NCI-H128 (cell line): ENCODE results near the gene SNX8.

Source experiments
- DNase-seq: peaks from one replicate; lab custom pipeline; 2025; ENCODE audit not compliant: unreplicated experiment; lab: John Stamatoyannopoulos, UW

The SNX8 gene

DNA sequence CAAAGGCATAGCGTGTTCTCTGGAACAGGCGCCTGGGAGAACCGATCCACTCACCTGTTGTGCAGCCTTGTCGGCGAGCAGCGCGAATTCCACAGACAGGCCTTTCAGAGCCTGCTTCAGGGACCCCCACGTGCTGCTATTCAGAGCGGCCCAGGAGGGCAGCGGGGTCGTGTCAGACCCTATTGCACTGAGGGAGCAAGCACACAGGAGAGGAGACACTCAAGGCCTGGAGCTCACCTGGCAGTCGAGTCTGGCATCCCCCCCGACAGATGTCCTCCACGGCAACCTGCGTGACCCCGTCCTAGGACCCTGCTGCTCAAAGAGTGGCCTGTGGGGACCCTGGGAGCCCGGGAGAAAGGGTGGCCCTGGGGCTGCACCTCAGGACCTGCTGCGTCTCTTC, 51.1 kb downstream of the SNX8 start:
- DNase-seq, result no peak

DNA sequence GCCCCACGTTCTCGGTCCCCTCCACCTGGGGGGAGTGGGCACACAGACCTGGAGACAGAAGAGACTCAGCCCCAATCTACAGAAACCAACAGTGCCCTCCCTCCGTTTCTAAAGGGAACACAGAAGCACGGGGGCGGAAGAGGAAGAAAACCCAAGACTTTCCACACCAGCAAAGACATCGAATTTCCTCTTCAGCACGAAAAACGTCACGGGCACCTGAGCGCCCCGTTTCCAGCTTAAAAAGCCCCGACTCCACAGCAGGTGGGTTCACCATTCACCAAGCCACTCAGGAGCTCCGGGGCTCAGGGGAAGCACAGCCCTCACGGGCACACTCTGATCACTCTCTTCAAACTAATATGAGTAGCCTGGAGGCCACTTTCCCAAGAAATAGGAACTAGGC, 52.6 kb downstream of the SNX8 start:
- DNase-seq, result no peak

DNA sequence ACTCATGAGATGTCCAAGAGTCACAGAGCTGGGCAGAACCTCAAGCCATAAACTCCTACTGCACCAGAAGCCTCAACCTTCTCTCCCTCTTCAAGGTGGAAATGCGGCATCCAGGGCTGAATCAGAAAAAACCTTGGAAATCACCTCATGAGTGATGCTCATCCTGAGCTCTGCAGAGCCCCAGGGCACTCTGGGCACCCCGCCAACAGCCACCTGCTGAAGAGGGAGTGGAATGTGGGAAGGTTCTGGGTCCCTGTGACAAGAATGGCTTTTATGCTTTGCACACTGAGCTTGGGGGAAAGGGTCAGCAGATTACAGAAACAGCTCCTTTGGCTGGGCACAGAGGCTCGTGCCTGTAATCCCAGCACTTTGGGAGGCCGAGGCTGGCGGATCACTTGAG, 53.4 kb downstream of the SNX8 start:
- no peak for DNase-seq

- DNase-seq, result no peak
Measured at GRCh38 chr7:2259480-2259879, 54.8 kb downstream of the SNX8 start.

- no peak for DNase-seq
Measured at GRCh38 chr7:2258661-2259365, 55.4 kb downstream of the SNX8 start.

DNA sequence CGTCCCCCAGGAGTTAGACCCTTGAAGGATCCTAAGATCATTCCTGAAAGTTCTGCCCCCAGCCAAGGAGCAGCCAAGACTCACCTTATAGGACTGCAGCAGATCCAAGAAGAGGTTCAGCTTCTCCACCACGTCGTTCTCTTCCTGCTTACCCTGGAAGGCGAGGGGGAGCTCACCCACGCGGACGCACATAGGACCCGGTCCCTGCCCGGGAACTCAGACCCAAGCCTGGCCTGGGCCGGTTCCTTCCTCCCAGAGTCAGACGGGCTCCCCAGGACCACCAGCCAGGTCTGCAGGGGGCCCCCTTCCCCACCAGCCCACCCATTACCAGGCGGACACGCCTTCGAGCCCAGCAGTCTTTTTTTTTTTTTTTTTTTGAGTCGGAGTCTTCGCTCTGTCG, 56.6 kb downstream of the SNX8 start:
- no peak for DNase-seq

DNA sequence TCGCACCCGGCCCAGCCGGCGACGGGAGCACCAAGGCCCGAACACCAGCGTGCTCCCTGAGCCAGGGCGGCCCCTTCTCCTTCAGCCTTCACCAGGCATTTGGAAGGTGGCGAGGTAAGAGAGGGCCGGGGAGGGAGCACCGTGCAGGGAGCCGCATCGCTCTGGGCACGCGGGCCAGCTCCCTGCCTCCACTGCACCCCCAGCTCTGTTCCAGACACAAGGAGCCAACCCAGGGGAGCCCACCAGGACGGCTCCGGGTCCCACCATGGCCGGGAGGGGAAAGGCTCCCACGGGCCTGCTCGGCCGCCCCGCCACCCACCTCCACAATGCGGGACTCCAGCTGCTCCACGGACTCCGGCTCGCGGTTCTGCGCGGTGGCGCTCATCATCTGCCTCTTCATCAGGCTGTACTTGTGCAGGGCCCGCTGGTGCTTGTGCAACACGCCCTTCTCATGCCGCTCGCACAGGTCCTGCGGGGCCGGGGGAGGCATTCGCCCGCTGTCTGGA, 57.1 kb downstream of the SNX8 start:
- DNase-seq, result no peak

DNA sequence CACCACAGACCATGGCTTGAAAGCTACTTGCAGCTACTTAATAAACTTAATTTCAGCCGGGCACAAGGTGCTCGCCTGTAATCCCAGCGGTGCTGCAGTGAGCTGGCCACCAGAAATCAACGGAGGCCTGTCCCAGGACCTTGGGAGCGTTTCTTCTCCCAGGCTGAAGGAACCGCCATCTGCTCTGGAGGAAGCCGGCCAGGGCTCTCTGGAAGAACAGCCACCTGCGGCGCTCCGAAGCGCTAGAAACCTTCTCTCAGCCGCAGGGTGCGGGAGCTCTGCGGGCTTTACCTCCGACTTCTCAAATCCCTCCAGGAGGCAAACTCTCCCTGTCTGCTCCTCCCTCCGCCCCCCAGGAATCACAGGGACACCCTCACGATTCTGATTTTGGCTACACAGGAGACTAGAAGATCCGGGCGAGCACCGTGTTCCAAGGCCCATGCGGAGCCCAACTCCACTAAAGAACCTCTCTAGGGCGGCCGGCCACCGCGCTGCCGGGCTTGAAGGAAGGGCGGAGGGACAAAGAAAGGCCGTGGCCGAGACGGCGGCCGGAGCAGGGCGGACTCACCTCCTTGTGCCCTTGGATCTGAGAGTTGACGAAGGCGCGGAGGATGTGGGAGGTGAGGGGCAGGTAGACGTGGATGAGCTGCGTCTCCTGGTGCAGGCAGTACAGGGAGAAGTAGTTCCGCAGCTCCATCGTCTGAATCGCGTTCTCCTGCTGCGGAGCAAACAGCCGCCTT, 57.8 kb downstream of the SNX8 start:
- DNase-seq, result no peak

GRCh38 chr7:2255145-2256139, 58.8 kb downstream of the SNX8 start:
- DNase-seq, result no peak

DNA sequence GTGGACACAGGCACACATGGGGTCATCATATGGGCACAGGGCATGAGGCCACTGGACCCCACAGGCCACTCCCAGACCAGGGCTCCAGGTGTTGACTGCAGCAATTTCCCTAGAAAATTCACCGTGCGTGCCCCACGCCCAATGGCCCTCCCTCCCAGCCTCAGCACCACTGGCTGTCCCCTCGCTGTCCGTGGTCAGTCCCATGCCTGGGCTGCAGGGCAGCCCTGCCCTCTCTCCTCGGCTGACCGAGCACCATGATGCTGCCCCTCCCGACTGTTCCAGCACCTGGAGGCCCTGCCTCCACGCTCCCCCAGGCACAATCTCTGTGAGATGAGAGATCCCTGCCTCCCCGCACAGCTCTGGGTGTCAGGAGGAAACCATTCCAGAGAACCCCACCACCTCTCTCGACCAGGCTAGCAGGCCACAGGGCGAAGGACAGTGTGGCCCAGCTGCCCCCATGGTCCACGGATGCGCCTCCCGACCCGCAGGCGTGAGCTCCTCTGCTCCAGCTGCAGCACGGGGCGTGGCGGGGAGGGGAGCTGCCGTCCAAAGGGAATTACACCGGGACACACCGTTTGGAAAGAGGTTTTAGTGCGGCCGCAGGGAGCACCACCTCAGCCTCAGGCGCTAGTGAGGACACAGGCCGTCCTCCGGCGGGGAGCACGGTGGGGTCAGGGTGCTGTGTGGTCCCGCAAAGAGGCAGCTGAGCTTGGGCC, 59.7 kb downstream of the SNX8 start:
- no peak for DNase-seq

DNA sequence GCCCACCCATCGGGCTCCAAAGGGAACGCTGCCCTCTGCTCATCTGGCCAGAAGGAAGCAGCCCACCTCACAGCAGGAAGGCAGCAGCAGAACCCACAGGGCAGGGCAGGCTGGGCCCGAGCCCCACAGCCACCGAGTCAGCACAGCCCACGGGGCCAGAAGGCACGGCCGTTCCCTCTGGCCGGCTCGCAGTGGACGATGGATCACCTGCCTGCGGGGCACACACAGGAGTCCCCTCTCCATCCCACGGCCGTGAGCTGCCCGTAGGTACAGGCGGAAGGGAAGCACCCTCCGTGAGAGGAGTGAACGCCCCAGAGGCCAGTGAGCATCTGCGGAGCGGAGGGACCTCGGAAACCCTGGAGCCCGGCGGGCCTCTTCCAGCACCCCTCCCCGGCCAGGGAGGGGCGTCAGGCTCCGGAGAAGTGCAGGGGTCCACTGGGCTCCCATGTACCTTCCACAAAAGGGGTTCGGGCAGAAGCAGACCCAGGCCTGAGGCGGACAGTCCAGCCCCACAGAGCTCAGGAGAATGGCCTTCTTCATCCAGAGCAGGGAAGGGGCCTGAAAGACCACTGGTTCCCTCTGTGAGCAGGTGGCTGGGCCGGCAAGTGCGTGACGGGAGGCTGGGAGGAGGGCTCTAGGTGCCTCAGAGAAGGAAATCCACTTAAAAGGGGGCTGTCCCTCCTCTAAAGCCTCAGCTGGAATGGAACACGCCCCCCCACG, 60.6 kb downstream of the SNX8 start:
- no peak for DNase-seq

DNA sequence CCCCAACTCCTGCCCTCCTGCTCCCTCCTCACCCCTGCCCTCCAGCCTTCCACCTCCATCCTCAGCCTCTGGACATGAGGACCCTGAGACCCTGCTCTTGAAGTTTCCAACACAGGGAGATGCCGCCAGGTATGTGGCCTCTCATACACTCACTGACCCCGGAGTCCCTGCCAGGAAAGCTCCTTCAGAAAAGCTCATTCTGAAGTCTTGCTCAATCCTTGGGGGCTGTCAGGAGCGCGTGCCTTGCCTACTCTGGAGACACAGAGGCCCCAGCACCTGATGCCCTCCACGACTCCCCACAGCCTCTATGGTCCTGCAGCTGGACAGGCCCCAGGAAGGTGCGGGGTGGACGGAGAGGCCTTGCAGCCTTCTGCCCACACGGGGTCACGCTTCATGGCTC, 61.2 kb downstream of the SNX8 start:
- DNase-seq, result no peak

GRCh38 chr7:2251841-2252771, 62.1 kb downstream of the SNX8 start:
- DNase-seq, result no peak

DNA sequence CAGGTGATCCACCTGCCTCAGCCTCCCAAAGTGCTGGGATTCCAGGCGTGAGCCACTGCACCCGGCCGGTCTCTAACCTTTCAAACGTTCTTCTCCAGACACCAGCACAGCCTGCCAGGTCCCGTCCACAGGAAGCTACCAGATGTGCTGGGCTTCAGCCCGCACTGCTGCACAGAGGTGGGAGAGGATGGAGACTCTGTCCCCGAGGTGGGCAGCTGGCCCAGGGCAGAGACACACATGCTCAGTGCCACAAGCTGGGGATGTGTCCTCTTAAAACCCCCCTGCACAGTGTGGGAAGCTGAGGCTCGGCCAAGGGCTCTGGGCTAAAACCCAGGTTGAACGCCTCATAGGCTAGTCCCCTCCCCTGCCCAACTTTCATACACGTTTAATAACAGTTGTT, 62.9 kb downstream of the SNX8 start:
- no peak for DNase-seq

DNA sequence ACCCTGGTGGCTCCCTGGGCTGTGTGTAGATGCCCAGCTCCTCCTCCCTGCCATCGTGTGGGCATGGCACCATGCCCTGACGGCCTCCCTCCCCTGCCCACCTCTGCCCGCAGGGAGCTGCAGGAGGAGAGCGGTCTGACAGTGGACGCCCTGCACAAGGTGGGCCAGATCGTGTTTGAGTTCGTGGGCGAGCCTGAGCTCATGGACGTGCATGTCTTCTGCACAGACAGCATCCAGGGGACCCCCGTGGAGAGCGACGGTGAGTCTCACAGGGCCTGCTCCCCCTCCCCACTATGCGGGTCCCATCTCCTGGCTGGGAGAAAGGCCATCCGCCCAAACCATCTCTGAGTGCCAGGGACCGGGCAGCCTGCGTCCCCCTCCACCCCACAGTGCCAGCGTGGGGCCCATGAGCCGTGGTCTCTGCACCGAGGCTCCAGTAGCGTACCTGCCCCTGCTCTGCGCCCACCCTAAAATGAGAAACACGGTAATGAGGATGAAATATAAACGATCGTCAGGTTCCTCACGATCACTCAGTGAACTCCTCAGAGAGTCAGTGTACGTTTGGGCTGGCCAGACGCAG, 64.4 kb downstream of the SNX8 start:
- DNase-seq, result no peak

GRCh38 chr7:2248984-2249694, 65.1 kb downstream of the SNX8 start:
- DNase-seq, result no peak

DNA sequence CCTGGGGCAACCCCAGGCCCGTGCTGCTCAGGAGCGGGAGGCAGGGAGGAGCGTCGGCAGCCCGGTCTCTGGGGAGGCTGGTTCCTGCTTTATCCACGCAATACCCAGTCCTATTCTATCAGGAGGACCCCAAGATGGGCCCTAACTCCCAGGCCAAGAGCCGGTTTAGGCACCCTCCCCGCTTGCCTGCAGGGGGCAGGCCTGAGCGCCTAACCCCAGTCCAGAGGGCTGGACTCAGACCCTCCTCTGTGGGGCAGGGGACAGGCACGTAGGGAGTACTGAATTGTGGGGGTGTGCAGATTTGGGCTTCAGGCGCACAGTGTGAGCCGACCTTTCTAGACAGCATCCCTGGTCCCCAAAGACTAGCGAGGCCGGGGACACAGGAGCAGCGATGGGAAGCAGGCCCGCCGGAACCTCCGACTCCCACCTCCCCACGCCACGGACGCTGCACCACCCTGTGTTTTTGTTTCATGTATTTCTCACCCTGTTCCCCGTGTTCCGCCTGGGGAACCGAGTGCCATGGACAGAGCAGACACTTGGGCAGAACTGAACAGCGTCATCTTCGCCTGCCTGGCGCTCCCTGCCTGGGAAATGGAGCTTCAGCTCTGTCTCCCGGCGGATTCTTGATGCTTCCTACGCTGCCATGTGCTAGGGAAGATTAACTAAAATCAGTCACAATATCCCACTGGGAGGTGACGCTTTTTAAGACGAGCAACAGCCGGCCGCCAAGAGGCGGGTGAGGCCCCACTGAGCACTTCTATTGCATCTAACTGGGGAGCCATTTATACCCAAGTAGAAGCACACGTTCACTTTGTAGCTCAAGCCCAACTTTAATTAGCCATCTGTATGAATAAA, 66.9 kb downstream of the SNX8 start:
- no peak for DNase-seq
